H1 (cell line): ENCODE measurements around the gene AP1M2. TPM values are rescaled to one million over a fixed set of nuclear protein-coding genes. Genes with fewer than 3 reads are reported as not detected.

Experiments used
- CTCF ChIA-PET: fragments of 300-600 bp; sonication (Branson Sonifier 250); formaldehyde crosslinking; loops from one replicate; lab custom pipeline; 2021; ENCODE audit not compliant: partially characterized antibody; lab: Charles Lee
- POLR2A ChIA-PET: fragments of 300-600 bp; sonication (Branson Sonifier 250); formaldehyde crosslinking; loops from one replicate; lab custom pipeline; 2021; ENCODE audit warnings: inconsistent platforms; ENCODE audit not compliant: partially characterized antibody; lab: Charles Lee
- DNase-seq, 2 experiments: peaks; one replicate each; pipeline versions ENCODE4 v3.0.0 to v3.0.0-alpha.2; 2010 to 2022; ENCODE audit warnings: low spot score in 2 of 2, low read depth in 1 of 2, mixed read lengths in 1 of 2
- FAIRE-seq: peaks from 2 replicates; lab custom pipeline; 2011; peaks lifted over from hg19 to GRCh38; lab: Jason Lieb, UNC
- H2AFZ ChIP-seq: 2 replicates; pipeline ENCODE4 v1.8.1; 2012; ENCODE audit warnings: low read length, inconsistent platforms
- H2AK5ac ChIP-seq: 2 replicates; pipeline ENCODE4 v1.6.1; 2013; ENCODE audit warnings: low read depth, low read length
- H2BK120ac ChIP-seq: replicated peaks from 2 replicates; pipeline ENCODE3; 2013; ENCODE audit warnings: low read depth, low read length, inconsistent platforms
- H2BK12ac ChIP-seq: 2 replicates; pipeline ENCODE4 v1.6.1; 2013; ENCODE audit warnings: low read depth, low read length
- H2BK15ac ChIP-seq: 2 replicates; pipeline ENCODE4 v1.6.1; 2013; ENCODE audit warnings: low read length
- H2BK20ac ChIP-seq: 2 replicates; pipeline ENCODE4 v1.6.1; 2013; ENCODE audit warnings: low read length
- H2BK5ac ChIP-seq: 2 replicates; pipeline ENCODE4 v1.6.1; 2013; ENCODE audit warnings: low read depth, low read length
- H3K14ac ChIP-seq: 2 replicates; pipeline ENCODE4 v1.6.1; 2013; ENCODE audit warnings: inconsistent platforms; ENCODE audit not compliant: insufficient read length
- H3K18ac ChIP-seq: 2 replicates; pipeline ENCODE4 v1.6.1; 2013; ENCODE audit warnings: low read length; ENCODE audit errors: extremely low read depth
- H3K23ac ChIP-seq: 2 replicates; pipeline ENCODE4 v1.6.1; 2013; ENCODE audit warnings: inconsistent platforms; ENCODE audit not compliant: insufficient read length
- H3K23me2 ChIP-seq: 2 replicates; pipeline ENCODE4 v1.6.1; 2013; ENCODE audit warnings: low read depth, low read length
- H3K27ac ChIP-seq: 2 replicates; pipeline ENCODE4 v1.6.1; 2011; ENCODE audit warnings: low read depth, low read length, inconsistent platforms
- H3K27me3 ChIP-seq, 4 experiments: replicated peaks in 1 of 4; 1 replicate in 1 of 4; 2 replicates in 3 of 4; pipeline versions ENCODE4 v1.6.1 to v1.8.1; 2011 to 2013; ENCODE audit warnings: low read length in 3 of 4, mild to moderate bottlenecking in 3 of 4, inconsistent platforms in 2 of 4, mixed read lengths in 2 of 4, moderate library complexity in 1 of 4; ENCODE audit not compliant: control insufficient read depth in 3 of 4, insufficient read depth in 3 of 4; ENCODE audit errors: extremely low read depth in 1 of 4
- H3K36me3 ChIP-seq, 4 experiments: 2 replicates each; pipeline versions ENCODE4 v1.6.1 to v1.8.1; 2011 to 2013; ENCODE audit warnings: mild to moderate bottlenecking in 4 of 4, low read length in 3 of 4, moderate library complexity in 2 of 4, control low read depth in 1 of 4, inconsistent platforms in 1 of 4; ENCODE audit not compliant: insufficient read depth in 4 of 4, control insufficient read depth in 2 of 4
- H3K4ac ChIP-seq: replicated peaks from 2 replicates; pipeline ENCODE3; 2013; ENCODE audit warnings: low read length, low read depth, mixed read lengths, inconsistent platforms; ENCODE audit not compliant: insufficient read length
- H3K4me1 ChIP-seq, 4 experiments: replicated peaks in 1 of 4; 1 replicate in 1 of 4; 2 replicates in 3 of 4; pipeline versions ENCODE4 v1.6.1 to v1.8.1; 2011 to 2013; ENCODE audit warnings: low read length in 3 of 4, inconsistent platforms in 2 of 4, mixed read lengths in 1 of 4; ENCODE audit not compliant: insufficient read depth in 4 of 4, control insufficient read depth in 3 of 4
- H3K4me2 ChIP-seq, 2 experiments: 2 replicates each; pipeline versions ENCODE4 v1.6.1 to v1.8.1; 2011 to 2013; ENCODE audit warnings: low read depth in 2 of 2, low read length in 2 of 2, control low read depth in 1 of 2, inconsistent platforms in 1 of 2, mild to moderate bottlenecking in 1 of 2; ENCODE audit not compliant: insufficient read depth in 1 of 2
- H3K4me3 ChIP-seq, 4 experiments: fragments of 200-600, 300-600 bp in 1 of 4; sonication (generic), shearing (Covaris generic), sonication (Bioruptor Twin) in 1 of 4; 2 replicates each; pipeline versions ENCODE4 v1.5.1 to v1.8.1; 2011 to 2016; ENCODE audit warnings: low read length in 4 of 4, low read depth in 3 of 4, control low read depth in 2 of 4, inconsistent platforms in 2 of 4, mild to moderate bottlenecking in 2 of 4, mixed read lengths in 1 of 4, moderate library complexity in 1 of 4; ENCODE audit not compliant: insufficient read depth in 2 of 4; ENCODE audit errors: extremely low read depth in 1 of 4
- H3K56ac ChIP-seq: replicated peaks from 2 replicates; pipeline ENCODE3; 2013; ENCODE audit warnings: low read depth, mild to moderate bottlenecking, mixed read lengths, low read length, inconsistent platforms; ENCODE audit not compliant: insufficient read length
- H3K79me1 ChIP-seq: 2 replicates; pipeline ENCODE4 v1.6.1; 2013; ENCODE audit warnings: low read depth, low read length, control low read depth
- H3K79me2 ChIP-seq, 2 experiments: 2 replicates each; pipeline versions ENCODE4 v1.6.1 to v1.8.1; 2012 to 2013; ENCODE audit warnings: low read length in 2 of 2, mild to moderate bottlenecking in 2 of 2, inconsistent platforms in 1 of 2; ENCODE audit not compliant: insufficient read depth in 2 of 2, control insufficient read depth in 1 of 2
- H3K9ac ChIP-seq, 4 experiments: replicated peaks in 1 of 4; 1 replicate in 1 of 4; 2 replicates in 3 of 4; pipeline versions ENCODE4 v1.6.1 to v1.8.1; 2011 to 2013; ENCODE audit warnings: low read depth in 3 of 4, low read length in 3 of 4, control low read depth in 2 of 4, mild to moderate bottlenecking in 2 of 4, moderate library complexity in 2 of 4, inconsistent platforms in 1 of 4; ENCODE audit errors: extremely low read depth in 1 of 4
- H3K9me3 ChIP-seq, 2 experiments: 2 replicates each; pipeline versions ENCODE4 v1.6.1 to v1.8.1; 2012 to 2013; ENCODE audit warnings: mild to moderate bottlenecking in 2 of 2, moderate library complexity in 2 of 2, control low read depth in 1 of 2, inconsistent platforms in 1 of 2, low read depth in 1 of 2, low read length in 1 of 2, mixed read lengths in 1 of 2; ENCODE audit not compliant: insufficient read depth in 2 of 2
- H4K20me1 ChIP-seq, 2 experiments: replicated peaks in 1 of 2; 2 replicates each; pipeline versions ENCODE3 to v1.8.1; 2011 to 2013; ENCODE audit warnings: inconsistent platforms in 2 of 2, low read length in 2 of 2, mild to moderate bottlenecking in 1 of 2; ENCODE audit not compliant: insufficient read depth in 2 of 2, control insufficient read depth in 1 of 2
- H4K5ac ChIP-seq: 2 replicates; pipeline ENCODE4 v1.6.1; 2013; ENCODE audit warnings: low read length, low read depth, mixed read lengths, inconsistent platforms; ENCODE audit not compliant: insufficient read length
- H4K8ac ChIP-seq: 2 replicates; pipeline ENCODE4 v1.8.0; 2013; ENCODE audit warnings: mild to moderate bottlenecking, moderate library complexity, low read length, inconsistent platforms; ENCODE audit not compliant: insufficient read depth; ENCODE audit errors: extremely low read depth
- H4K91ac ChIP-seq: replicated peaks from 2 replicates; pipeline ENCODE3; 2013; ENCODE audit warnings: low read length, mixed read lengths, inconsistent platforms; ENCODE audit not compliant: insufficient read length
- EGR1 ChIP-seq: IDR thresholded peaks from 2 replicates; pipeline ENCODE4 v1.6.1; 2011; ENCODE audit warnings: low read depth, low read length, borderline replicate concordance
- HDAC6 ChIP-seq: IDR thresholded peaks from one replicate; pipeline ENCODE4 v1.7.1; 2012; ENCODE audit warnings: low read depth, mild to moderate bottlenecking, inconsistent platforms, low read length, moderate library complexity
- JUND ChIP-seq: IDR thresholded peaks from 2 replicates; pipeline ENCODE4 v1.6.1; 2011; ENCODE audit warnings: mild to moderate bottlenecking, improper control_type of control experiment, low read length
- KDM1A ChIP-seq: fragments of 200-600, 300-600 bp; sonication (generic); IDR thresholded peaks from 2 replicates; pipeline ENCODE4 v1.7.1; 2016; ENCODE audit warnings: mild to moderate bottlenecking, low read length, borderline replicate concordance
- KDM4A ChIP-seq: IDR thresholded peaks from one replicate; pipeline ENCODE4 v1.7.1; 2012; ENCODE audit warnings: low read depth, mild to moderate bottlenecking, moderate library complexity, low read length, inconsistent platforms; ENCODE audit not compliant: severe bottlenecking
- MAX ChIP-seq: IDR thresholded peaks from 2 replicates; pipeline ENCODE4 v1.6.1; 2012; ENCODE audit warnings: inconsistent platforms
- RBBP5 ChIP-seq: IDR thresholded peaks from 2 replicates; pipeline ENCODE4 v1.7.1; 2012; ENCODE audit warnings: low read depth, mild to moderate bottlenecking, inconsistent platforms, low read length, moderate library complexity, borderline replicate concordance
- RFX5 ChIP-seq: IDR thresholded peaks from 2 replicates; pipeline ENCODE4 v1.6.1; 2011; ENCODE audit warnings: low read depth, low read length, improper control_type of control experiment, borderline replicate concordance
- SIRT6 ChIP-seq: IDR thresholded peaks from one replicate; pipeline ENCODE4 v1.7.1; 2012; ENCODE audit warnings: low read length, inconsistent platforms
- TBP ChIP-seq: IDR thresholded peaks from 2 replicates; pipeline ENCODE4 v1.6.1; 2011; ENCODE audit warnings: low read depth, low read length, improper control_type of control experiment
- ZNF274 ChIP-seq: IDR thresholded peaks from 2 replicates; pipeline ENCODE4 v1.7.0; 2012; ENCODE audit warnings: low read length, borderline replicate concordance; ENCODE audit errors: extremely low read depth
- WGBS, 2 experiments: shearing (Covaris generic) in 1 of 2; methylation state at CpG; one replicate each; pipeline versions ENCODE4 v1.1.6 to v1.1.7; 2013 to 2015; ENCODE audit warnings: low lambda C conversion rate in 2 of 2, mixed read lengths in 2 of 2, inconsistent platforms in 1 of 2, low coverage in 1 of 2, missing lambda C conversion rate in 1 of 2; ENCODE audit not compliant: insufficient replicate concordance in 2 of 2, insufficient coverage in 1 of 2, insufficient read length in 1 of 2; ENCODE audit errors: extremely low coverage in 1 of 2, missing lambda C conversion rate in 1 of 2; 5-methylcytosine and 5-hydroxymethylcytosine counted together
- polyA plus RNA-seq, 7 experiments: library from polyadenylated mRNA; depleted of rRNA in 3 of 7; stranded (reverse) in 5 of 7; unstranded in 2 of 7; fragments of >200 nt in 5 of 7; fragments of 200-250 nt in 2 of 7; gene quantifications; 1 replicate in 5 of 7; 2 replicates in 1 of 7; 4 replicates in 1 of 7; pipeline versions ENCODE4 v1.2.1 to v1.2.3, GENCODE V29; 2011 to 2013; ENCODE audit warnings: missing spikeins in 2 of 7, mixed read lengths in 2 of 7
- total RNA-seq: library from RNA; stranded (reverse); fragmentation: NEBNext Ultra II Directional; extraction: Animal tissue kit (Norgen Biotek cat#: 25700); gene quantifications from 2 replicates; pipeline ENCODE4 v1.2.1, GENCODE V29; 2021

The AP1M2 gene
- total and polyA plus RNA-seq, 2 of the 8 experiments (the other 6 are each of a cell fraction or from before 2014, with no cell fraction given): 140 to 161 TPM

GRCh38 chr19:10634963-10635362, 47.9 kb upstream of the AP1M2 start:
- H3K4me1 ChIP-seq: no peaks in the 10 kb centered on the region; a peak in 1 of 7 replicates
- no peak overlapping the region for H4K5ac ChIP-seq
- H3K36me3 ChIP-seq: peaks cover 37 to 83% (median 54%) of the 10 kb centered on the region in 4 experiments
- no peak overlapping the region for H2AK5ac ChIP-seq
- no peak overlapping the region for H2BK5ac ChIP-seq
- H4K20me1 ChIP-seq: peaks cover 0 to 4% of the 10 kb centered on the region in 2 experiments
- FAIRE-seq: no peak
- H3K4me3 ChIP-seq: no peak overlapping the region
- no peak overlapping the region for H2AFZ ChIP-seq
- H4K8ac ChIP-seq: no peak overlapping the region
- H2BK12ac ChIP-seq: no peak overlapping the region
- WGBS, 2 experiments: 89% methylated on average over 6 of the region's 6 CpGs; no CpG with 5 or more reads in 1 of the 2 experiments
- no peaks in the 10 kb centered on the region for H3K79me2 ChIP-seq
- H3K4me2 ChIP-seq: no peak overlapping the region
- no peak overlapping the region for H2BK15ac ChIP-seq
- H3K27ac ChIP-seq: no peak overlapping the region
- H4K91ac ChIP-seq: no peak overlapping the region
- H3K27me3 ChIP-seq: no peaks in the 10 kb centered on the region
- H3K9me3 ChIP-seq: no peaks in the 10 kb centered on the region
- no peak overlapping the region for H2BK20ac ChIP-seq
- no peak overlapping the region for H2BK120ac ChIP-seq
- no peaks in the 10 kb centered on the region; the same call in 1 of the 2 replicates for H3K79me1 ChIP-seq
- no peak overlapping the region for H3K9ac ChIP-seq
- H3K18ac ChIP-seq: no peak overlapping the region
- H3K14ac ChIP-seq: no peak overlapping the region
- no peak overlapping the region for H3K23ac ChIP-seq
- ChIA-PET CTCF (interaction anchor here (0.6 to 4.3 kb wide), 11 partner anchors 10 to 148 kb away, joined by 3 to 36 read pairs (median 3); no protein-coding TSS in a partner anchor), POLR2A (interaction anchor here (0.9 to 2.4 kb wide), 8 partner anchors 9 to 66 kb away, joined by 3 to 14 read pairs (median 5); partner anchors contain the start of genes QTRT1 and SLC44A2)
- no peak overlapping the region for H3K4ac ChIP-seq
- H3K23me2 ChIP-seq: no peaks in the 10 kb centered on the region
- no peak overlapping the region for H3K56ac ChIP-seq
- no peak for DNase-seq
- TF ChIP-seq RFX5: no peak
- no peak for TF ChIP-seq ZNF274
- no peak for TF ChIP-seq MAX
- TF ChIP-seq TBP: no peak
- no peak for TF ChIP-seq KDM4A
- TF ChIP-seq HDAC6: no peak
- no peak for TF ChIP-seq RBBP5
- TF ChIP-seq KDM1A: no peak
- TF ChIP-seq JUND: no peak
- no peak for TF ChIP-seq EGR1
- no peak for TF ChIP-seq SIRT6
